Measurements from ENCODE around the gene ZNF728.
"Not testable (repeated sequence)": the region's sequence is repeated elsewhere in the genome, so short reads cannot be mapped to it uniquely, and the experiment has no call there.

The ZNF728 gene

GRCh38 chr19:23002690-23003422 is at the start of gene ZNF728:
ZNF728 (minus strand) TSS chr19:23003176; CDS start chr19:23003030, 146 bp downstream.
- DNase-seq (ENCODE audit: low spot score) = no peak

- no peak for DNase-seq (ENCODE audit: low spot score)
Observed at GRCh38 chr19:23052349-23052748, 49.4 kb upstream of the ZNF728 start.

- no peak for DNase-seq (ENCODE audit: low spot score)
Observed at GRCh38 chr19:23049256-23049655, 46.3 kb upstream of the ZNF728 start.

- DNase-seq (ENCODE audit: low spot score) = no peak
Observed at GRCh38 chr19:23046743-23047142, 43.8 kb upstream of the ZNF728 start.

GRCh38 chr19:23033721-23034120 is 30.7 kb upstream of the ZNF728 start:
- DNase-seq (ENCODE audit: low spot score) = no peak

- no peak for DNase-seq (ENCODE audit: low spot score)
Observed at GRCh38 chr19:23015660-23016059, 12.7 kb upstream of the ZNF728 start.

GRCh38 chr19:22994957-22995356 is 8.0 kb downstream of the ZNF728 start:
- DNase-seq (ENCODE audit: low spot score) = not testable (repeated sequence)

GRCh38 chr19:22976248-22976647 is 26.7 kb downstream of the ZNF728 start:
- no peak for DNase-seq (ENCODE audit: low spot score)

- DNase-seq (ENCODE audit: low spot score) = not testable (repeated sequence)
Observed at GRCh38 chr19:22975546-22976136, 27.3 kb downstream of the ZNF728 start.

- no peak for DNase-seq (ENCODE audit: low spot score)
Observed at GRCh38 chr19:22945560-22945959, 57.4 kb downstream of the ZNF728 start.

- no peak for DNase-seq (ENCODE audit: low spot score)
Observed at GRCh38 chr19:22935151-22935550, 67.8 kb downstream of the ZNF728 start.

- DNase-seq (ENCODE audit: low spot score) = not testable (repeated sequence)
Observed at GRCh38 chr19:22927576-22927975, 75.4 kb downstream of the ZNF728 start.

GRCh38 chr19:22925181-22925580 is 77.8 kb downstream of the ZNF728 start:
- not testable (repeated sequence) for DNase-seq (ENCODE audit: low spot score)

Measured in CD4-positive, alpha-beta T cell treated with Interleukin-6 at 100 ng/mL for 8 hours (primary cell).